Ishikawa (cell line): ENCODE results near the gene PACSIN2.

Experiments used
- CEBPB ChIP-seq: IDR thresholded peaks from 2 replicates; pipeline ENCODE4 v1.6.1; 2012
- CREB1 ChIP-seq: IDR thresholded peaks from 2 replicates; pipeline ENCODE4 v1.6.1; 2012; ENCODE audit warnings: low read depth
- EGR1 ChIP-seq: IDR thresholded peaks from 2 replicates; pipeline ENCODE4 v1.6.1; 2012
- EP300 ChIP-seq: IDR thresholded peaks from 2 replicates; pipeline ENCODE4 v1.6.1; 2012; ENCODE audit warnings: borderline replicate concordance
- FOXM1 ChIP-seq: IDR thresholded peaks from 2 replicates; pipeline ENCODE4 v1.6.1; 2012; ENCODE audit warnings: low read depth, borderline replicate concordance
- NFIC ChIP-seq: IDR thresholded peaks from 2 replicates; pipeline ENCODE4 v1.6.1; 2012
- RAD21 ChIP-seq: IDR thresholded peaks from 2 replicates; pipeline ENCODE4 v1.6.1; 2012; ENCODE audit warnings: low read depth
- REST ChIP-seq: IDR thresholded peaks from 2 replicates; pipeline ENCODE4 v1.6.1; 2012; ENCODE audit warnings: low read depth, mild to moderate bottlenecking
- TAF1 ChIP-seq: IDR thresholded peaks from 2 replicates; pipeline ENCODE4 v1.6.1; 2012; ENCODE audit warnings: low read depth, mild to moderate bottlenecking
- TCF12 ChIP-seq: IDR thresholded peaks from 2 replicates; pipeline ENCODE4 v1.6.1; 2012; ENCODE audit warnings: low read depth
- TEAD4 ChIP-seq: IDR thresholded peaks from 2 replicates; pipeline ENCODE4 v1.6.1; 2012
- YY1 ChIP-seq: IDR thresholded peaks from 2 replicates; pipeline ENCODE4 v1.6.1; 2012; ENCODE audit warnings: low read depth
- ZBTB7A ChIP-seq: IDR thresholded peaks from 2 replicates; pipeline ENCODE4 v1.6.1; 2012; ENCODE audit warnings: low read depth
- TF ChIP-seq, protein P1 (sequence below): IDR thresholded peaks from 2 replicates; pipeline ENCODE4 v1.6.1; 2012
- TF ChIP-seq, protein P2 (sequence below): IDR thresholded peaks from 2 replicates; pipeline ENCODE4 v1.6.1; 2012

PACSIN2 gene

DNA sequence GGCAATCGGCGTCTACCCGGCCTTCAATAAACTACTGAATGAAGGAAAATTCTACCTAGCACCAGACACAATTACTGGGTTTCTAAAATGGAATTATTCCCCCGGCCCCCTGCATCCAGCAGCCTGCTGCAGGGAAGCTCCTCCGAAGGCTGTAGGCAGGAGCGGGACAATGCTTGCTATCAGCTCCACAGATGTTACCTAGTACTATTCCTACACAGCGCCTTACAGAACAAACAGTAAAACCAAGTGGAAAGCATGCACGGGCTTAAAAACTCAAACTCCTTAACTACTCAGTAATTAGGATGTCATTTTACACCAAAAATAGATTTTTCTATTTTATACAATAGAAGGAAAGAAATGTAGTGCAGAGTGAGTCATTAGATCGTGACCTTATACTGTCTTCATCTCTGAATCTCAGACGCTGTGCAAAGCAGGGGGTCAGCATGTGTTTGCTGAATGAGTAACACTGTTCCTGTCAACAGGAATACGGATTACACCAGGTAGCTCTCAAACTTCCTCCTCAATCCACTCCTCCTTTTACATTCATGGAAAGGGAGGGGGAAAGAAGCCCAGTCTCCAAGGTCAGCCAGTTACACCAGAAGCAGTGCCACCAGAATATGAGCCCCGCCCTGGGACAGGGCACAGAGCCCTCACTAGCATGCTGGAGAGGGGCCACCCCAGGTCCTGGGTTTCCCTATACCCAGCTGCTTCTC lies 74.9 kb downstream of the PACSIN2 start:
- 0 out of 2 replicates have a peak, but pooled peaks have one; percentile 19 for TF ChIP-seq TEAD4
- no peak; the same call in 1 of the 2 replicates for TF ChIP-seq NFIC
- TF ChIP-seq TCF12 = 0 out of 2 replicates have a peak, but pooled peaks have one; percentile 22
- TF ChIP-seq, protein P1, sequence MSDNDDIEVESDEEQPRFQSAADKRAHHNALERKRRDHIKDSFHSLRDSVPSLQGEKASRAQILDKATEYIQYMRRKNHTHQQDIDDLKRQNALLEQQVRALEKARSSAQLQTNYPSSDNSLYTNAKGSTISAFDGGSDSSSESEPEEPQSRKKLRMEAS = peak; percentile 27; the same call in 1 of the 2 replicates
- peak; percentile 37; the same call in 1 of the 2 replicates for TF ChIP-seq EP300

GRCh38 chr22:42939451-42939881 lies 75.5 kb downstream of the PACSIN2 start:
- TF ChIP-seq RAD21 (no peak), YY1 (no peak), REST (no peak), CREB1 (no peak), TEAD4 (no peak), TCF12 (no peak), EGR1 (no peak), EP300 (no peak), TAF1 (no peak), NFIC (no peak), CEBPB (no peak), FOXM1 (no peak), ZBTB7A (no peak)
- TF ChIP-seq, protein P2, sequence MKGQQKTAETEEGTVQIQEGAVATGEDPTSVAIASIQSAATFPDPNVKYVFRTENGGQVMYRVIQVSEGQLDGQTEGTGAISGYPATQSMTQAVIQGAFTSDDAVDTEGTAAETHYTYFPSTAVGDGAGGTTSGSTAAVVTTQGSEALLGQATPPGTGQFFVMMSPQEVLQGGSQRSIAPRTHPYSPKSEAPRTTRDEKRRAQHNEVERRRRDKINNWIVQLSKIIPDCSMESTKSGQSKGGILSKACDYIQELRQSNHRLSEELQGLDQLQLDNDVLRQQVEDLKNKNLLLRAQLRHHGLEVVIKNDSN = no peak
- TF ChIP-seq, protein P1 = no peak

DNA sequence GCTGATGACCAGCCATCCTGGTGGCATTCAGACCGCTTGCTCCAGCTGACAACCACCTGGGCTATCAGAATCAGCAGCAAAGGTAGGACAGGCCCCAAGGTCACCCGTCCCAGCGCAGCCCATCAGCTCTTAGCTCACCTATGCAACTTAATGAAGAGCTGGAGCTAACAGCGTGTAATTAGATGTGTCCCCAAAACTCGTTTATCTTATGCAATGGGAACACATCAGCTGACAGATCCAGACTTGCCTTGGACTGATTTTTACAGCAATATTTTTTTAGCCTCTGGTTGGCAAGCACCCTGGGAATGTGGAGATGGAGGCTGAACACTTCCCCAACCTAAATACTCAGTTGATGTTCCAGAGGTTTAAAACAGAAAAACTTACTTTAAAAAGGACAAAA lies 76.0 kb downstream of the PACSIN2 start:
- TF ChIP-seq CEBPB (no peak), TCF12 (no peak), CREB1 (no peak), RAD21 (no peak), NFIC (no peak), EGR1 (no peak), ZBTB7A (no peak)
- TF ChIP-seq, protein P1 = no peak

GRCh38 chr22:42938449-42938848 lies 76.5 kb downstream of the PACSIN2 start:
- TF ChIP-seq REST = no peak
- TF ChIP-seq EP300 = no peak
- no peak for TF ChIP-seq RAD21
- TF ChIP-seq EGR1 = no peak
- TF ChIP-seq, protein P2 = no peak
- TF ChIP-seq, protein P1 = no peak
- TF ChIP-seq TEAD4 = no peak
- TF ChIP-seq YY1 = no peak

- TF ChIP-seq RAD21 = no peak
- no peak for TF ChIP-seq EP300
- TF ChIP-seq, protein P1 = no peak
- TF ChIP-seq ZBTB7A = no peak
- TF ChIP-seq, protein P2 = no peak
- no peak for TF ChIP-seq TEAD4
- no peak for TF ChIP-seq CEBPB
- no peak for TF ChIP-seq TCF12
- TF ChIP-seq REST = no peak
- no peak for TF ChIP-seq YY1
- TF ChIP-seq TAF1 = no peak
- TF ChIP-seq CREB1 = no peak
- no peak for TF ChIP-seq EGR1
- TF ChIP-seq NFIC = no peak
- TF ChIP-seq FOXM1 = no peak
These were observed 77.6 kb downstream of the PACSIN2 start for GRCh38 chr22:42937164-42937843.
